NOMO-1 (cell line): ENCODE measurements around the gene RIPOR3.

Source experiments
- DNase-seq, 2 experiments: peaks; one replicate each; lab custom pipeline; 2025; ENCODE audit not compliant: unreplicated experiment in 2 of 2; lab: John Stamatoyannopoulos, UW

The RIPOR3 gene

GRCh38 chr20:50592282-50593004 lies 98.9 kb downstream of the RIPOR3 start:
- no peak for DNase-seq

- DNase-seq: no peak
These were observed 100.0 kb downstream of the RIPOR3 start for GRCh38 chr20:50591233-50591852.

GRCh38 chr20:50590348-50590664 lies 101.0 kb downstream of the RIPOR3 start:
- DNase-seq: no peak

- no peak for DNase-seq
These were observed 101.6 kb downstream of the RIPOR3 start for GRCh38 chr20:50589548-50590347.

- DNase-seq: peak; percentile 15 to 39
These were observed 103.2 kb downstream of the RIPOR3 start for GRCh38 chr20:50588034-50588736.

GRCh38 chr20:50587291-50587961 lies 103.9 kb downstream of the RIPOR3 start:
- no peak for DNase-seq

GRCh38 chr20:50586531-50587232 lies 104.7 kb downstream of the RIPOR3 start:
- DNase-seq: no peak

GRCh38 chr20:50585678-50586077 lies 105.7 kb downstream of the RIPOR3 start:
- no peak for DNase-seq

- DNase-seq: no peak
These were observed 106.1 kb downstream of the RIPOR3 start for GRCh38 chr20:50585214-50585613.

- no peak for DNase-seq
These were observed 106.7 kb downstream of the RIPOR3 start for GRCh38 chr20:50584687-50585086.

- no peak for DNase-seq
These were observed 107.7 kb downstream of the RIPOR3 start for GRCh38 chr20:50583442-50584150.

GRCh38 chr20:50582591-50583234 lies 108.6 kb downstream of the RIPOR3 start:
- DNase-seq: no peak

- no peak for DNase-seq
These were observed 109.2 kb downstream of the RIPOR3 start for GRCh38 chr20:50582092-50582491.

GRCh38 chr20:50580842-50581544 lies 110.3 kb downstream of the RIPOR3 start:
- DNase-seq: no peak

GRCh38 chr20:50580016-50580747 lies 111.2 kb downstream of the RIPOR3 start:
- no peak for DNase-seq

GRCh38 chr20:50579511-50579910 lies 111.8 kb downstream of the RIPOR3 start:
- DNase-seq: no peak

- DNase-seq: no peak
These were observed 112.6 kb downstream of the RIPOR3 start for GRCh38 chr20:50578778-50579165.
